Colonic mucosa (tissue), 4 donors: ENCODE results near the gene STIM1. TPM values are rescaled to one million over a fixed set of nuclear protein-coding genes. Genes with fewer than 3 reads are reported as not detected.
A peak's percentile ranks its signal among the peaks of the same experiment; 100 is the strongest.

Experiments used
- DNase-seq: peaks from one replicate; pipeline ENCODE4 v3.0.0-alpha.2; 2020
- H3K27ac ChIP-seq: fragments of 200-600 bp; one replicate; pipeline ENCODE4 v1.8.0; 2021
- H3K27me3 ChIP-seq: fragments of 200-600 bp; one replicate; pipeline ENCODE4 v1.8.0; 2021
- H3K36me3 ChIP-seq: fragments of 200-600 bp; one replicate; pipeline ENCODE4 v1.8.0; 2021
- H3K4me1 ChIP-seq: fragments of 200-600 bp; one replicate; pipeline ENCODE4 v1.8.0; 2021; ENCODE audit warnings: mild to moderate bottlenecking
- H3K4me3 ChIP-seq: fragments of 200-600 bp; one replicate; pipeline ENCODE4 v1.8.0; 2021
- H3K9ac ChIP-seq, 2 donors: one replicate each; pipeline ENCODE4 v1.7.0; 2013; ENCODE audit warnings: control low read depth in 2 of 2, low read depth in 2 of 2, low read length in 2 of 2
- H3K9me3 ChIP-seq: fragments of 200-600 bp; one replicate; pipeline ENCODE4 v1.8.0; 2021
- CTCF ChIP-seq: fragments of 200-600 bp; IDR thresholded peaks from one replicate; pipeline ENCODE4 v1.8.0; 2022; ENCODE audit warnings: antibody characterized with exemption, mild to moderate bottlenecking
- intact Hi-C: fragments of 100-400 bp; cut with DNase I; formaldehyde crosslinking; loops from one replicate; pipeline ENCODE4 v1.14.1; 2022
- total RNA-seq, 2 donors: library from RNA; stranded (reverse); fragmentation: NEBNext Ultra II Directional in 1 of 2; extraction: Animal tissue kit (Norgen Biotek cat#: 25700) in 1 of 2; gene quantifications; one replicate each; pipeline ENCODE4 v1.2.1, GENCODE V29; 2021
- donor health status: healthy.
- donor health status: DM: no; HTN: no; CAD: no.
- donor health status: DM: no; HTN: no; CAD: no.

STIM1 gene
- total RNA-seq, 2 donors from 2014 or later, result 39.1 to 56.8 TPM

GRCh38 chr11:3877364-3878257 lies 22.1 kb downstream of the STIM1 start:
- DNase-seq, result no peak
- no peaks in the 10 kb centered on the region for H3K36me3 ChIP-seq
- no peaks in the 10 kb centered on the region for H3K27me3 ChIP-seq
- H3K9ac ChIP-seq, result peak overlapping the region in 1 of 2 donors; percentile 24
- no peaks in the 10 kb centered on the region for H3K9me3 ChIP-seq
- H3K4me1 ChIP-seq, result peaks cover 12% of the 10 kb centered on the region
- TF ChIP-seq CTCF, result no peak
- intact Hi-C loops, result no loop called here
- no peak overlapping the region for H3K27ac ChIP-seq
- no peak overlapping the region for H3K4me3 ChIP-seq

GRCh38 chr11:3878258-3878584 lies 22.8 kb downstream of the STIM1 start:
- H3K4me3 ChIP-seq, result no peak overlapping the region
- no peaks in the 10 kb centered on the region for H3K9me3 ChIP-seq
- intact Hi-C loops, result no loop called here
- peaks cover 12% of the 10 kb centered on the region for H3K4me1 ChIP-seq
- DNase-seq, result no peak
- no peak for TF ChIP-seq CTCF
- H3K9ac ChIP-seq, result no peak overlapping the region
- no peaks in the 10 kb centered on the region for H3K36me3 ChIP-seq
- no peak overlapping the region for H3K27ac ChIP-seq
- no peaks in the 10 kb centered on the region for H3K27me3 ChIP-seq

GRCh38 chr11:3879216-3879966 lies 23.9 kb downstream of the STIM1 start:
- no peak for TF ChIP-seq CTCF
- no peak for DNase-seq
- Histone ChIP-seq H3K4me3 (no peak overlapping the region), H3K27ac (peak overlapping the region; percentile 41), H3K4me1 (peaks cover 12% of the 10 kb centered on the region), H3K9ac (no peak overlapping the region), H3K27me3 (no peaks in the 10 kb centered on the region), H3K36me3 (no peaks in the 10 kb centered on the region), H3K9me3 (no peaks in the 10 kb centered on the region)
- intact Hi-C loops, result no loop called here

GRCh38 chr11:3879967-3880542 lies 24.6 kb downstream of the STIM1 start:
- intact Hi-C loops, result no loop called here
- Histone ChIP-seq H3K36me3 (no peaks in the 10 kb centered on the region), H3K4me1 (peaks cover 12% of the 10 kb centered on the region), H3K9me3 (no peaks in the 10 kb centered on the region), H3K27ac (peak overlapping the region; percentile 41), H3K27me3 (no peaks in the 10 kb centered on the region), H3K4me3 (no peak overlapping the region), H3K9ac (no peak overlapping the region)
- DNase-seq, result peak; percentile 35
- no peak for TF ChIP-seq CTCF

GRCh38 chr11:3880724-3881123 lies 25.3 kb downstream of the STIM1 start:
- H3K27ac ChIP-seq, result no peak overlapping the region
- intact Hi-C loops, result no loop called here
- DNase-seq, result no peak
- no peak overlapping the region for H3K4me3 ChIP-seq
- peaks cover 12% of the 10 kb centered on the region for H3K4me1 ChIP-seq
- no peaks in the 10 kb centered on the region for H3K9me3 ChIP-seq
- H3K9ac ChIP-seq, result no peak overlapping the region
- H3K36me3 ChIP-seq, result no peaks in the 10 kb centered on the region
- no peaks in the 10 kb centered on the region for H3K27me3 ChIP-seq
- no peak for TF ChIP-seq CTCF
